Measurements from ENCODE around the gene RINL.

RINL gene

GRCh38 chr19:38848299-38849146 is 29.6 kb downstream of the RINL start:
- DNase-seq, result no peak

- no peak for DNase-seq
Observed at GRCh38 chr19:38846097-38846496, 32.0 kb downstream of the RINL start.

DNA sequence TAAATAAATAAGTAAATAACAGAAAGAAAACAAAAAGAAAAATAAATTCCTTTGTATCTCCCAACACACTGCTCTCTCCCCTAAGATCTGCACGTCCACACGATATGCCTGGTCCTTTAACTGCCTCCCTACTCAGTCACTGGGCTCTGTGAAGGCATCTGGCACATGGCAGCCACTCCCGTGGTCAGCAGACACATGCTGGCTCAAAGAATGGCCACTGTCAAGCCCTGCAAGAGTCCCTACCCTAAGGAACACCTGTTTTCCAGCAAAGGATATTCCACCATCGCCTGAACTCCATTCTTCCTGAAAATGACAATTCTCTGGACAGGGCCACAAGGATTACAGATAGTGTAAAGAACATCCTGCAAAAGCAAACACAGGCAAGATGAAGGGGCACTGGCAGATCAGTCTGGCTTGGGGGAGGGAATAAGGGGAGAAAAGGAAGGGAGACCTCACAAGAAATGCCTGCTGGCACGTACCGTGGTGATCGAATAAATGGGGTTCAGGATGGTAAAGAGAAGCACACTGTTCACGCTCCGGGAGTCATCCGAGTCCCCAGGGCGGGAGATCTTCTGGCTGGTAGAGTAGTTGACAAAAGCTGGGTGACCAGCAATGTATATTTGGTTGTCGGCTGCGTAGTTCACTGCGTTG is 32.6 kb downstream of the RINL start:
- DNase-seq, result no peak

DNA sequence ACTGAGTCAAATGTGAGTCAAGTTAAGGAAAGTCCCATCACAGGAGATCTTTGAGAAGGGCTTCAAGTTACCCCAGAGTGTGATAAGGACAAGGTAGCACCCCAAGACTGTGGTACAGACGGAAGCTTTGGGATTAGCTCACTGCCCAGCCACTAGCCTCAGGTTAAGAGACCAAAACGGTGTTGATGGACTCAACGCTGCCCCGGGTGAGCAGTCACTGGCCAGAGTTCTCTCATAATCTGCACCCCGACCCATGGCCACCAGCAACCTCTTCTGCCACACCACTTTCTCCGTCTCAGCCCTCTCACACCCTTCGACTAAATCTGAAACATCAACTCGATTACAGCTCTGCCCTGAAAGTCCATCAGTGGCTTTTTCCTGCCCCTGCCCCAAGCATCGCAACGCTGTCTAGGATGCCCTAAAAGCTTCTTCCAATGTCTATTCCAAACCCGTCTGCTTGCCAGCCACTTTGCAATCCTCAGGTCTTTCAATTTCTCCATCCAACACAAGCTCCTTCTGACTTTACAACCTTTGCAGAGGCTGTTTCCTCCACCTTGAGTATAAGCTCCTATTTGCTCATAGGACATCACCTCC is 33.9 kb downstream of the RINL start:
- DNase-seq, result no peak

DNA sequence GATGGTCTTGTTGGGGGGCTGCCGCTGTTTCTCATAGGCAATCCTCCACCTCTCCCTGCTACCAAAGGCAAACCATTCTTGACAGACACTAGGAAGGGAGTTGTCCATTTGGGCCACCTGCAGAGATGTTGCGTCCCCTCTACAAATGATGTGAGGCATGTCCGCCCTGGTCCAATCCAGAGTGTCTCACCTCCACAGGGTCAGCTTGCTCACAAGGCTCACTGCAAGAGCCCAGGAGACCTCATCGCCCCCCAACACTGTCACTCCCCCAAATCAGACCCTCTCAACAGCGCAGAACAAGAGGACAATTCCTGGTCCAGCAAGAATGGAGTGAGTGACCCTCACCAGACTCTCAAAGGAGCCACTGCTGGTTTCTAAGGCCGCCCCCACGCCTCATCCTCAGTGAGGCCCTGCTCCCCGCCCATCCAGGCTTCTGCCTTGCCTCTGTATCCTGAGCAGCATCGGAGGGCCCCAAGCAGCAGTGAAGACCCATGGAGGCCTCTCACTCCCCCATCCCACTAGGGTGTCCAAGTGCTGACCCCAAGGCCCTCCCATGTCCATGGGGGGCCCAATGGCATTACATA is 34.8 kb downstream of the RINL start:
- no peak for DNase-seq

GRCh38 chr19:38842439-38843174 is 35.5 kb downstream of the RINL start:
- no peak for DNase-seq

- DNase-seq, result no peak
Observed at GRCh38 chr19:38841787-38842438, 36.2 kb downstream of the RINL start.

DNA sequence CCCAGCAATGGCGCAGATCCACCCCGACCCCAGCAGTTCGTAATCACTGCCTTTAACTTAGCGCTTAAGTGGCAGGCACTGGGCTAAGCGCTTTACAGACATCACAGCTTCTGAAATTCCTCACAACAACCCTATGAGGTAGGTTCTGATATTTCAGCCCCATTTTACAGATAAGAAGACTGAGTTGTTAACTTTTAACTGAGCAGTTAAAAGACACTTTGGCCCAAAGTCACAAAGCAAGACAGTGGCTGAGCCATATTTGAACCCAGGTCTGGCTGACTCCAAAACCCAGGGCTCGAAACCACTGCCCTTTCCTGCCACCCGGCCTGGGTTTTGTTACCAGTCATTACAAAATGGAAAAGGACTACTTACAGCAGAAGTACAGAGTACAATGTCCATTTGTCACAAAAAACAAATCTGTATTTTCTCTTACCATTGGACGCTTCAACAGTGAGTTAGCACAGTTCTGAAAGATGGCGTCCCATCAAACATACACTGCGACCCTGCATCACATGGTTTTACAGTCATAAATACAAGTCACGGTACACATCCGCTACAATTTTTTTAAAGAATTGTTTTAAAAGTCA is 36.8 kb downstream of the RINL start:
- no peak for DNase-seq

DNA sequence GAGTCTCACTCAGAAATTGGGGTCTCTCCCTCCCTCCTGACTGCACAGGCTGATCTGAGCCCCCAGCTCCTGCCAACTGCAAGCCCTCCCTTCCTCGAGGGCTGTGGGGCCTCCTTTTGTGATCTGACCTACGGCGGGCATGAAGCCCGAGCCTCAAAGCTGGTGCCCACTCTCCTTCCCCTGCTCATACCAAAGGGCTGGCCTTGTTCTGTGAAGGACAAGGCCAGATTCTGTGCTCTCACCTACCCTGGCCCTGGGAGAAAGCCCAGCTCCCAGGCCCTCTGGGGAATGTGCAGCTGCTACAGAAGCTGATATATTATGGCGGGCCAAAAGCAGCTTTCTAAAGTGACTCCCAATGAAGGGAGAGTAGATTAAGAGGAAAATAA is 37.5 kb downstream of the RINL start:
- DNase-seq, result no peak

- no peak for DNase-seq
Observed at GRCh38 chr19:38839816-38840582, 38.1 kb downstream of the RINL start.

DNA sequence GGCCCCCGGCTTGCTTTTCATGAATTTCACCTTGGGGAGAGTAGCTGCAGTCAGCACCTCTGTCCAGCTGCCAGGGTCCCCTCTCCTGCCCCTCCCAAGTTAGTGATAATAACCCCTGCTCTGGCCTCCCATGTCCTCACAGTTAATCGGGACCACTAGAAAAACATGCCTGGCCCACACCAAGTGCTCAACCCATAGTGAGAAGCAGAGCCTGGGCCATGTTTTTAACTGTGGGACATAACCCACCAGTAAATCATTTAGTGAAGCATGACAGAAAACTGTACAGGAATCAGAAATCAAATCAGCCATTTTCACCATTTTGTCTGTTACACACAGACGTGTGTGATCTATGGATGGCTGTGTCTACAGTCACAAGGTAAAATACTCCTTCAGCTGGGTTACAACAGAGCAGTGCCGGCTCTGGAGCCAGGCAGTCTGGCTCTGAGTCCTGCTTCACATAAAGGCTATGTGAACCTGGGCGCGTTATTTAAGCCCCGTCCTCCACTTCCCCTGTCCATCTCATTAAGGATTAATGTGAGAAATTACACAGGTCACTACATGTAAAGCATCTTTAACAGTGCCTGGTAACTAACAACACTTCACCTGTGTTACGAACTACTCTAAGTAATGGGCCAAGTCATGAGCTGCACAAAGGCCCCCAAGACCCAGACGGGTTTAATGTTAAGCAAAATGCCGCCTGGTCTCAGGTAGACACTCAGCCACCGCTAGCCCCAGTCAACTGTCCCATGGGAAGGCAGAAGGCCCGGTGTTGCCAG is 38.9 kb downstream of the RINL start:
- no peak for DNase-seq

DNA sequence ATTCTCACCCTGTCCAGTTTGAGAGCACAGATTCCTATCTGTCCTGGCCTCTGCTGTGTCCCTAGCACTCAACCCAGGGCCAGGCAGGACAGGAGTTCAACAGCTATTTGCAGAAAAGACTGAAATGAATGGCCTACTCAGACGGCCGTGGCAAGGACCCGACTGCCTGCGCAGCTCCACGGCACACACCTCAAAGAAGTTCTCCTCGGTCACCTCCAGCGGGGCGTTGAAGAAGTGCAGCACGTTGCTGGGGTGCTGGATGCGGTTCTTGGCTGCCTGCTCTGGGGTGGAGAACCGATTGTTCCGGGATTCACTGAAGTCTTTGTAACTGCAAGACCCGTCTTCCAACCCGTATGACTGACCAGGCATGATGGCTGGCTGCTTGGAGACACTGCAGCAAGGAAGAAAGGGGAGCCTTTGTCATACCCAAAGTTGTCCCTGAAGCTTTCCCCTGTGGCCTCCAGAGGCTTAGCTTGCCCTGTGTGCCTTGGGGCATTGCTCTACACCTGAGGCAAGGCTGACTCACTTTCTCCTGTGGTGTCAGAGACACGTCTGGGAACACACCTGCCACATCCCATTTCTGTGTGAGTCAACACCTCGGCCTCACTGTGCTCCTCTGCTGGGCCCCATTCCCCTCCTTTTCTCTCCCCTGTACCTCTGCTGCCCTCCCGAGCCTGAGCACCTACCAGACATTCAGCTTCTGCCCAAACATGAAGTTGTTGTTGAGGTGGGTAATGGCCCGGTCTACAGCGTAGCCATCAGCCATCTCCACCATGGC is 39.7 kb downstream of the RINL start:
- no peak for DNase-seq

DNA sequence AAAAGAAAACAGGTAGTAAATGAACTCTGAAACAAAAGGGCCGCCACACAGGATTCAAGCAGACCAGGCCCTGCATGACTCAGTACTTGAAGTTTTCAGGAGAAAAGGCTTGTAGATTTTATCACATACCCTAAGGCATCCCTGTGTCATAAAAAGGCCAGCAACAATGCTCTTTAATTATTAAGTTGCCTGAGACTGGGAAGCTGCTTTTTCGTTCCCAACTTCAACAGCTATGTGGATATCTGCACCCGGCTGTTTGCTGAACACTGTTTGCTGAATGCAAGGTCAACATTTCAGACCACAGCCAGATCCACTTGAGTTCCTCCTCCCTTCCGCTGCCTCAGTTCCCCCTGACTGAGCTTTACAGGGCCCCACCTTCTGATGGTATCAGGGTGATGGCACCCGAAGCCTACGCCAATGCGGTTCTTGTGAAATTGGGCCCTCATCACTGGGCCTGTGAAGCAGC is 40.4 kb downstream of the RINL start:
- no peak for DNase-seq

- no peak for DNase-seq
Observed at GRCh38 chr19:38836983-38837626, 41.0 kb downstream of the RINL start.

DNA sequence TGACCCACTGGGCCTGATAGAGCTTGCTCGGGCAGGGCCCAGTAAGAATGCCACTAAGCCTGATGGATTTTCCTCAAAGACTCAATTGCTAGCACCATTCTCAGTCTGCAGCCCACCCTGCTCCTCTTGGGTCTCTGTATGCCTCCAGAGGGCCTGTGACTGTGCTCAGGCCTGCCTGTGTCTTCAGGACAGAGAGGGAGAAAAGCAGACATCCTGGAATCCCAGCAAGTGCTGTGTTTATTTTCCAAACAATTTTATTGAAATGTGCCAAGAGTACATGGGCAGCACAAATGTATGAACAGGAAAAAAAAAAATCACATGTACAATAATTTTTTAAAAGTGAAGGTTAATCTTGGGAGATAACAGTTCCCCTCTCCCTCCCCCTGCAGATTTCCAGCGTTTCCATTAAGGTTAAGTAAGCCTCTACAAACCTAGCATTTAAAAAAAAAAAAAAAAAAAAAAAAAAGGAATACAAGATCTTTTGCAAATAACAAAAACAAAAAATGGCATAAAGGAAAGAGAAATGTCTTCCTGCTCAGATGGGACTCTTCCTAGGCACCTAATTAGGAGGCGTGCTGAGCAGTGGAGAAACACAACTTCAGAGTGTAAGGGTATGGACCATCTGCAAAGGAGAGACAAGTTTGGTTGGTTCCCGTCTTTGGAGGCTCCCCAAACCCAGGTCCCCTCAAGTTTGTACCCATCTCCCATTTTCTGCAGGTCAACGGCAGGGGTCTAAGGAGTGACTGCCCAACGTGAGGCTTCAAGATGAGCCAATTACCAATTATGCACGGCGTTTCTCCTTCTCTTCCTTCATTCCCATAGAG is 41.7 kb downstream of the RINL start:
- DNase-seq, result no peak

DNA sequence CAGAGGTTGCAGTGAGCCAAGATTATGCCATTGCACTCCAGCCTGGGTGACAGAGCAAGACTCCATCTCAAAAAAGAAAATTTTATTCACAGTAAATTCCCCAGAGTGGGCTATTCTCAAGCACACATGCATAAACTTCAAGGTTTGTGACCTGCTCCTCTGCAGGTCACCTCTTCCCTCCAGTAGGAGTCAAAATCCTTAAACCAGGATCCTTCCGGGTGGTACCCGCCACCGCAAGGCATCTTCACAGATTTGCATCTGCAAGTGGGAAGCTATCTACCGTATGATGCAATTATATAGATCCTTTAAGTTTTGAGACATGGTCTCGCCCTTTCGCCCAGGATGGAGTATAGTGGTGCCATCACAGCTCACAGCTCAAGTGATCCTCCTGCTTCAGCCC is 43.5 kb downstream of the RINL start:
- DNase-seq, result no peak

DNA sequence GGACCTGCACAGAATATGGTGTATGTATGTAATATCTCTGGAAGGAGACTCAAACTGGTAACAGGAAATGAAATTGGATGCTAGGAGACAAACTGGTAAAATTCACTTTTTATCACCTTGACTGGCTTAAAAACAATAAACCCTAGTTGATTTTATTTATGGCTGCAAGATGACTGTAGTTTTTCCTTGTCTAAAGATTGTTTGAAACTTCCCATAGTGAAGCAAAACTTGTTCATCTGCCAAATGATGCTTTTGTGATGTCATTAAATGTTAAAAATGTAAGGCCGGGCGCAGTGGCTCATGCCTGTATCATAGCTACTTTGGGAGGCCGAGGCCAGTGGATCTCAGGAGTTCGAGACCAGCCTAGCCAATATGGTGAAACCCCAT is 44.0 kb downstream of the RINL start:
- DNase-seq, result no peak

DNA sequence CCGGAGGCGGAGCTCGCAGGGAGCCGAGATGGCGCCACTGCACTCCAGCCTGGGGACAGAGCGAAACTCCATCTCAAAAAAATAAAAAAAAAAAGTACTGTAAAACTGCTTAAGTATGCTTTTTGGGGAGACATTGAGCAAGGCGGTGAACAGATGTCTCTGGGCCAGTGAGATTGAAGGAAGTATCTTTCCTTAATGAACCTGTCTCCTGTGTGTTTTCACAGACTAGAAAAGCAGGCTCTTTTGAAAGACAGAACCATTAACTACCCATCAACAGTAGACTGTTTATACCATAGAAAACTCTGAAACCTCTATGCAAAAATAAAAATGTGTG is 45.0 kb downstream of the RINL start:
- no peak for DNase-seq

All from NCI-H2227 treated with DMSO at 0.1 percent for 48 hours (cell line).